GM12878 (cell line): ENCODE measurements around the gene POLR1A. TPM values are rescaled to one million over a fixed set of nuclear protein-coding genes. Genes with fewer than 3 reads are reported as not detected.

Experiments used
- CBX3 ChIP-seq: fragments of 200-600 bp; sonication (generic); IDR thresholded peaks from 2 replicates; pipeline ENCODE4 v1.6.1; 2016; ENCODE audit warnings: low read depth, borderline replicate concordance
- ETV6 ChIP-seq, 2 experiments: fragments of 450-650 bp in 1 of 2; IDR thresholded peaks in 1 of 2; conservative IDR thresholded peaks in 1 of 2; 2 replicates each; pipeline ENCODE4 v1.6.1; 2014; ENCODE audit warnings: antibody characterized with exemption in 1 of 2, borderline replicate concordance in 1 of 2, low read depth in 1 of 2, mild to moderate bottlenecking in 1 of 2, moderate library complexity in 1 of 2
- HDAC6 ChIP-seq: fragments of 200-600 bp; sonication (generic); IDR thresholded peaks from one replicate; pipeline ENCODE4 v1.8.0; 2017; ENCODE audit warnings: antibody characterized with exemption; ENCODE audit not compliant: unreplicated experiment
- IKZF1 ChIP-seq: fragments of 450-650 bp; conservative IDR thresholded peaks from 2 replicates; pipeline ENCODE4 v1.6.1; 2017; ENCODE audit warnings: antibody characterized with exemption, mild to moderate bottlenecking
- IKZF2 ChIP-seq, 2 experiments: fragments of 450-650 bp; IDR thresholded peaks; 2 replicates each; pipeline ENCODE4 v1.6.1; 2017; ENCODE audit warnings: mild to moderate bottlenecking in 2 of 2, moderate library complexity in 2 of 2
- IRF4 ChIP-seq: IDR thresholded peaks from 2 replicates; pipeline ENCODE4 v1.6.1; 2011; ENCODE audit warnings: low read depth, low read length
- KLF5 ChIP-seq: fragments of 450-650 bp; IDR thresholded peaks from 2 replicates; pipeline ENCODE4 v1.6.1; 2014; ENCODE audit warnings: mild to moderate bottlenecking; ENCODE audit not compliant: partially characterized antibody
- NRF1 ChIP-seq: conservative IDR thresholded peaks from 2 replicates; pipeline ENCODE4 v1.6.1; 2011; ENCODE audit warnings: mild to moderate bottlenecking, low read depth, low read length, improper control_type of control experiment
- SPI1 ChIP-seq: IDR thresholded peaks from 2 replicates; pipeline ENCODE4 v1.6.1; 2011; ENCODE audit warnings: low read depth, mild to moderate bottlenecking, low read length, moderate library complexity, borderline replicate concordance; ENCODE audit not compliant: insufficient read depth
- SREBF2 ChIP-seq: IDR thresholded peaks from 2 replicates; pipeline ENCODE4 v1.6.1; 2012; ENCODE audit warnings: mild to moderate bottlenecking, low read length
- TARDBP ChIP-seq: IDR thresholded peaks from 2 replicates; pipeline ENCODE4 v1.6.1; 2016; ENCODE audit warnings: borderline replicate concordance
- ZNF24 ChIP-seq: fragments of 450-650 bp; IDR thresholded peaks from 2 replicates; pipeline ENCODE4 v1.6.1; 2017; ENCODE audit warnings: antibody characterized with exemption, mild to moderate bottlenecking
- polyA plus RNA-seq, 11 experiments: library from polyadenylated mRNA; depleted of rRNA in 4 of 11; unstranded in 6 of 11; stranded (reverse) in 5 of 11; fragments of >200 nt; fragmentation: Nextera tagmentation in 4 of 11; fragmentation: Illumina TruSeq in 1 of 11; extraction: Ambion mirVana in 4 of 11; extraction: Trizol in 1 of 11; gene quantifications; 1 replicate in 1 of 11; 2 replicates in 10 of 11; pipeline versions ENCODE4 v1.2.1 to v1.2.3, GENCODE V29; 2011 to 2016; ENCODE audit warnings: inconsistent platforms in 2 of 11, missing spikeins in 2 of 11, low read depth in 1 of 11
- total RNA-seq, 4 experiments: library from RNA; depleted of rRNA in 3 of 4; stranded (reverse); fragments of >200 nt in 3 of 4; fragmentation: Illumina TruSeq in 1 of 4; extraction: Trizol in 1 of 4; gene quantifications; 2 replicates each; pipeline versions ENCODE4 v1.2.1 to v1.2.3, GENCODE V29; 2013 to 2021
- TF ChIP-seq, protein P1 (sequence below): IDR thresholded peaks from 2 replicates; pipeline ENCODE4 v1.6.1; 2011; ENCODE audit warnings: borderline replicate concordance, low read depth, mild to moderate bottlenecking, moderate library complexity, mixed read lengths, low read length; ENCODE audit not compliant: insufficient read depth; ENCODE audit errors: extremely low read length
- TF ChIP-seq, protein P2 (sequence below): fragments of 450-650 bp; formaldehyde crosslinking; IDR thresholded peaks from 2 replicates; pipeline ENCODE4 v1.4.0; 2022; ENCODE audit warnings: mild to moderate bottlenecking, moderate library complexity
- TF ChIP-seq, protein P3 (sequence below): fragments of 450-650 bp; formaldehyde crosslinking; IDR thresholded peaks from 2 replicates; pipeline ENCODE4 v1.4.0; 2020; ENCODE audit warnings: mild to moderate bottlenecking, moderate library complexity
- TF ChIP-seq, protein P4 (sequence below): fragments of 450-650 bp; IDR thresholded peaks from 2 replicates; pipeline ENCODE4 v1.6.1; 2017; ENCODE audit warnings: mild to moderate bottlenecking, moderate library complexity

Gene POLR1A
- total and polyA plus RNA-seq, 10 of the 15 experiments (the other 5 are each of a cell fraction or from before 2014, with no cell fraction given) = 2.1 to 53.9 (median 17.8) TPM

DNA sequence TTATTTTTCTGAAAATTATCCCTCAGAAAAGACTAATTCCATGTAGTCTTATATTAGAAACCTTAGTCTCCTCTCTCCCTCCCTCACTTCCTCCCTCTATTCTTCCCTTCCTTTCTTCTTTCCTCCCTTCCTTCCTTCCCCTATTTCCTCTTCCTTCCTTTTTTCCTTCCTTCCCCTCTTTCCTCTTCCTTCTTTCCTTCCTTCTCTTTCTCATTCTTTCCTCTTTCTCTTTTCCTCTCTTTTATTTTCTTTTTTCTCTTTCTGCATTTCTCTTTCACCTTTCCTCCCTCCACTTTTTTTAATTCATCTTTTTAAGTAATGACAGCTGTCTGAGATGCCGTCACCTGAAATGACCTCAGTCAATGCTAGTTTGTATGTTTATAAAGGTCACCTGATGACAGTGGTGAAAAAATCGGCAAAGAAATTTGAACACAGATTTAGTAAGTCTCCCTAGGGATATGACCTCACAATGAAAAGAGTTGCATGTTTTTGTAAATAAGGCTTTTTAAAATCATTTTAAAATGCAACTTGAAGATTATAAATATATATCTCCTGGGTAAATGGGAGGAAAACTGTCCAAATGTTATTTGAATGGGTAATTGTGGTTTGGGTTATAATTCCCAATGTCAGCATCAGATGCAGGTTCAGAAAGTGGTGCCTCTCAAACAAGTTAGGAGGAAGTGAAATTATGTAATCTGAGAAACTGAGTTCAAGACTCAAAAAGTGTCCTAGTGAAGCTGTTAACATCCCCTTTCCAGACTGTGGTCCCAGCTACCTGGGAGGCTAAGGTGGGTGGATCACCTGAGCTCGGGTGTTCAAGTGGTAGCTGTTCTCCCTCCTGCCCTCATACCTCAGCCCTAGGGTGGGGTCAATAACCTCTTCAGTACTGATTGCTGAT lies 126.6 kb downstream of the POLR1A start (continued):
- TF ChIP-seq HDAC6 (no peak), TARDBP (no peak), KLF5 (no peak), NRF1 (no peak), ZNF24 (no peak), ETV6 (conservative IDR thresholded peaks at IDR 0.05 in 1 of 2, IDR thresholded peaks at IDR 0.05 in 1 of 2; ENCODE audit: borderline replicate concordance in 1 of 2, low read depth in 1 of 2) (peak in 1 of 2 experiments; percentile 24; a peak in 1 of 4 replicates), IKZF2 (IDR thresholded peaks at IDR 0.05) (peak in 1 of 2 experiments; percentile 45; a peak in 2 of 4 replicates), SREBF2 (no peak), SPI1 (peak; percentile 75), CBX3 (no peak), IRF4 (no peak), IKZF1 (peak; percentile 48; the same call in 1 of the 2 replicates)
- TF ChIP-seq, protein P1, sequence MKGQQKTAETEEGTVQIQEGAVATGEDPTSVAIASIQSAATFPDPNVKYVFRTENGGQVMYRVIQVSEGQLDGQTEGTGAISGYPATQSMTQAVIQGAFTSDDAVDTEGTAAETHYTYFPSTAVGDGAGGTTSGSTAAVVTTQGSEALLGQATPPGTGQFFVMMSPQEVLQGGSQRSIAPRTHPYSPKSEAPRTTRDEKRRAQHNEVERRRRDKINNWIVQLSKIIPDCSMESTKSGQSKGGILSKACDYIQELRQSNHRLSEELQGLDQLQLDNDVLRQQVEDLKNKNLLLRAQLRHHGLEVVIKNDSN = no peak
- TF ChIP-seq, protein P2, sequence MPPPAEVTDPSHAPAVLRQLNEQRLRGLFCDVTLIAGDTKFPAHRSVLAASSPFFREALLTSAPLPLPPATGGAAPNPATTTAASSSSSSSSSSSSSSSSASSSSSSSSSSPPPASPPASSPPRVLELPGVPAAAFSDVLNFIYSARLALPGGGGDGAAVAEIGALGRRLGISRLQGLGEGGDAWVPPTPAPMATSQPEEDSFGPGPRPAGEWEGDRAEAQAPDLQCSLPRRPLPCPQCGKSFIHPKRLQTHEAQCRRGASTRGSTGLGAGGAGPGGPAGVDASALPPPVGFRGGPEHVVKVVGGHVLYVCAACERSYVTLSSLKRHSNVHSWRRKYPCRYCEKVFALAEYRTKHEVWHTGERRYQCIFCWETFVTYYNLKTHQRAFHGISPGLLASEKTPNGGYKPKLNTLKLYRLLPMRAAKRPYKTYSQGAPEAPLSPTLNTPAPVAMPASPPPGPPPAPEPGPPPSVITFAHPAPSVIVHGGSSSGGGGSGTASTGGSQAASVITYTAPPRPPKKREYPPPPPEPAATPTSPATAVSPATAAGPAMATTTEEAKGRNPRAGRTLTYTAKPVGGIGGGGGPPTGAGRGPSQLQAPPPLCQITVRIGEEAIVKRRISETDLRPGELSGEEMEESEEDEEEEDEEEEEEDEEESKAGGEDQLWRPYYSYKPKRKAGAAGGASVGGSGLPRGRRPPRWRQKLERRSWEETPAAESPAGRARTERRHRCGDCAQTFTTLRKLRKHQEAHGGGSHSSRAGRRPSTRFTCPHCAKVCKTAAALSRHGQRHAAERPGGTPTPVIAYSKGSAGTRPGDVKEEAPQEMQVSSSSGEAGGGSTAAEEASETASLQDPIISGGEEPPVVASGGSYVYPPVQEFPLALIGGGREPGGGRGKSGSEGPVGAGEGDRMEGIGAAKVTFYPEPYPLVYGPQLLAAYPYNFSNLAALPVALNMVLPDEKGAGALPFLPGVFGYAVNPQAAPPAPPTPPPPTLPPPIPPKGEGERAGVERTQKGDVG = no peak
- TF ChIP-seq, protein P3, sequence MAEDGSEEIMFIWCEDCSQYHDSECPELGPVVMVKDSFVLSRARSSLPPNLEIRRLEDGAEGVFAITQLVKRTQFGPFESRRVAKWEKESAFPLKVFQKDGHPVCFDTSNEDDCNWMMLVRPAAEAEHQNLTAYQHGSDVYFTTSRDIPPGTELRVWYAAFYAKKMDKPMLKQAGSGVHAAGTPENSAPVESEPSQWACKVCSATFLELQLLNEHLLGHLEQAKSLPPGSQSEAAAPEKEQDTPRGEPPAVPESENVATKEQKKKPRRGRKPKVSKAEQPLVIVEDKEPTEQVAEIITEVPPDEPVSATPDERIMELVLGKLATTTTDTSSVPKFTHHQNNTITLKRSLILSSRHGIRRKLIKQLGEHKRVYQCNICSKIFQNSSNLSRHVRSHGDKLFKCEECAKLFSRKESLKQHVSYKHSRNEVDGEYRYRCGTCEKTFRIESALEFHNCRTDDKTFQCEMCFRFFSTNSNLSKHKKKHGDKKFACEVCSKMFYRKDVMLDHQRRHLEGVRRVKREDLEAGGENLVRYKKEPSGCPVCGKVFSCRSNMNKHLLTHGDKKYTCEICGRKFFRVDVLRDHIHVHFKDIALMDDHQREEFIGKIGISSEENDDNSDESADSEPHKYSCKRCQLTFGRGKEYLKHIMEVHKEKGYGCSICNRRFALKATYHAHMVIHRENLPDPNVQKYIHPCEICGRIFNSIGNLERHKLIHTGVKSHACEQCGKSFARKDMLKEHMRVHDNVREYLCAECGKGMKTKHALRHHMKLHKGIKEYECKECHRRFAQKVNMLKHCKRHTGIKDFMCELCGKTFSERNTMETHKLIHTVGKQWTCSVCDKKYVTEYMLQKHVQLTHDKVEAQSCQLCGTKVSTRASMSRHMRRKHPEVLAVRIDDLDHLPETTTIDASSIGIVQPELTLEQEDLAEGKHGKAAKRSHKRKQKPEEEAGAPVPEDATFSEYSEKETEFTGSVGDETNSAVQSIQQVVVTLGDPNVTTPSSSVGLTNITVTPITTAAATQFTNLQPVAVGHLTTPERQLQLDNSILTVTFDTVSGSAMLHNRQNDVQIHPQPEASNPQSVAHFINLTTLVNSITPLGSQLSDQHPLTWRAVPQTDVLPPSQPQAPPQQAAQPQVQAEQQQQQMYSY (CRISPR knock-in tag) = no peak
- TF ChIP-seq, protein P4, sequence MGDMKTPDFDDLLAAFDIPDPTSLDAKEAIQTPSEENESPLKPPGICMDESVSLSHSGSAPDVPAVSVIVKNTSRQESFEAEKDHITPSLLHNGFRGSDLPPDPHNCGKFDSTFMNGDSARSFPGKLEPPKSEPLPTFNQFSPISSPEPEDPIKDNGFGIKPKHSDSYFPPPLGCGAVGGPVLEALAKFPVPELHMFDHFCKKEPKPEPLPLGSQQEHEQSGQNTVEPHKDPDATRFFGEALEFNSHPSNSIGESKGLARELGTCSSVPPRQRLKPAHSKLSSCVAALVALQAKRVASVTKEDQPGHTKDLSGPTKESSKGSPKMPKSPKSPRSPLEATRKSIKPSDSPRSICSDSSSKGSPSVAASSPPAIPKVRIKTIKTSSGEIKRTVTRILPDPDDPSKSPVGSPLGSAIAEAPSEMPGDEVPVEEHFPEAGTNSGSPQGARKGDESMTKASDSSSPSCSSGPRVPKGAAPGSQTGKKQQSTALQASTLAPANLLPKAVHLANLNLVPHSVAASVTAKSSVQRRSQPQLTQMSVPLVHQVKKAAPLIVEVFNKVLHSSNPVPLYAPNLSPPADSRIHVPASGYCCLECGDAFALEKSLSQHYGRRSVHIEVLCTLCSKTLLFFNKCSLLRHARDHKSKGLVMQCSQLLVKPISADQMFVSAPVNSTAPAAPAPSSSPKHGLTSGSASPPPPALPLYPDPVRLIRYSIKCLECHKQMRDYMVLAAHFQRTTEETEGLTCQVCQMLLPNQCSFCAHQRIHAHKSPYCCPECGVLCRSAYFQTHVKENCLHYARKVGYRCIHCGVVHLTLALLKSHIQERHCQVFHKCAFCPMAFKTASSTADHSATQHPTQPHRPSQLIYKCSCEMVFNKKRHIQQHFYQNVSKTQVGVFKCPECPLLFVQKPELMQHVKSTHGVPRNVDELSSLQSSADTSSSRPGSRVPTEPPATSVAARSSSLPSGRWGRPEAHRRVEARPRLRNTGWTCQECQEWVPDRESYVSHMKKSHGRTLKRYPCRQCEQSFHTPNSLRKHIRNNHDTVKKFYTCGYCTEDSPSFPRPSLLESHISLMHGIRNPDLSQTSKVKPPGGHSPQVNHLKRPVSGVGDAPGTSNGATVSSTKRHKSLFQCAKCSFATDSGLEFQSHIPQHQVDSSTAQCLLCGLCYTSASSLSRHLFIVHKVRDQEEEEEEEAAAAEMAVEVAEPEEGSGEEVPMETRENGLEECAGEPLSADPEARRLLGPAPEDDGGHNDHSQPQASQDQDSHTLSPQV = no peak
